Progenitor cell of endocrine pancreas (in vitro differentiated cells): Measurements from ENCODE around the gene STK33. TPM values are rescaled to one million over a fixed set of nuclear protein-coding genes. Genes with fewer than 3 reads are reported as not detected.

Source experiments
- DNase-seq: peaks from one replicate; pipeline ENCODE4 v3.0.0; 2021; ENCODE audit warnings: low spot score; ENCODE audit not compliant: unreplicated experiment
- H3K27ac Mint-ChIP-seq: 2 replicates; pipeline ENCODE4 v1.8.0; 2021; ENCODE audit warnings: mild to moderate bottlenecking, moderate library complexity, mixed read lengths
- H3K27me3 Mint-ChIP-seq: 2 replicates; pipeline ENCODE4 v1.8.0; 2021; ENCODE audit warnings: mixed read lengths
- H3K36me3 Mint-ChIP-seq: 2 replicates; pipeline ENCODE4 v1.8.0; 2022; ENCODE audit warnings: mixed read lengths; ENCODE audit not compliant: insufficient read depth
- H3K4me1 Mint-ChIP-seq: 2 replicates; pipeline ENCODE4 v1.8.0; 2021; ENCODE audit warnings: low read depth, mixed read lengths
- H3K4me3 Mint-ChIP-seq: 2 replicates; pipeline ENCODE4 v1.8.0; 2021; ENCODE audit warnings: low read depth, mild to moderate bottlenecking, moderate library complexity, mixed read lengths
- H3K9me3 Mint-ChIP-seq: 2 replicates; pipeline ENCODE4 v1.8.0; 2021; ENCODE audit warnings: low read depth, mixed read lengths
- total RNA-seq: library from RNA; stranded (reverse); gene quantifications from 2 replicates; pipeline ENCODE4 v1.2.1, GENCODE V29; 2021
- TF ChIP-seq, protein P1 (sequence below): fragments of 200-600 bp; sonication (generic); IDR thresholded peaks from one replicate; pipeline ENCODE4 v1.5.0; 2021; ENCODE audit warnings: antibody characterized with exemption, mild to moderate bottlenecking; ENCODE audit not compliant: unreplicated experiment

STK33 gene
- total RNA-seq, 1 donor from 2014 or later: 23.4 TPM

GRCh38 chr11:8545698-8546366 is 48.2 kb downstream of the STK33 start:
- no peak for DNase-seq
- TF ChIP-seq, protein P1, sequence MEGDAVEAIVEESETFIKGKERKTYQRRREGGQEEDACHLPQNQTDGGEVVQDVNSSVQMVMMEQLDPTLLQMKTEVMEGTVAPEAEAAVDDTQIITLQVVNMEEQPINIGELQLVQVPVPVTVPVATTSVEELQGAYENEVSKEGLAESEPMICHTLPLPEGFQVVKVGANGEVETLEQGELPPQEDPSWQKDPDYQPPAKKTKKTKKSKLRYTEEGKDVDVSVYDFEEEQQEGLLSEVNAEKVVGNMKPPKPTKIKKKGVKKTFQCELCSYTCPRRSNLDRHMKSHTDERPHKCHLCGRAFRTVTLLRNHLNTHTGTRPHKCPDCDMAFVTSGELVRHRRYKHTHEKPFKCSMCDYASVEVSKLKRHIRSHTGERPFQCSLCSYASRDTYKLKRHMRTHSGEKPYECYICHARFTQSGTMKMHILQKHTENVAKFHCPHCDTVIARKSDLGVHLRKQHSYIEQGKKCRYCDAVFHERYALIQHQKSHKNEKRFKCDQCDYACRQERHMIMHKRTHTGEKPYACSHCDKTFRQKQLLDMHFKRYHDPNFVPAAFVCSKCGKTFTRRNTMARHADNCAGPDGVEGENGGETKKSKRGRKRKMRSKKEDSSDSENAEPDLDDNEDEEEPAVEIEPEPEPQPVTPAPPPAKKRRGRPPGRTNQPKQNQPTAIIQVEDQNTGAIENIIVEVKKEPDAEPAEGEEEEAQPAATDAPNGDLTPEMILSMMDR: no peak

GRCh38 chr11:8544807-8545206 is 49.2 kb downstream of the STK33 start:
- H3K27ac Mint-ChIP-seq: no peak overlapping the region
- TF ChIP-seq, protein P1: no peak
- DNase-seq: no peak
- H3K9me3 Mint-ChIP-seq: peaks cover 8% of the 10 kb centered on the region
- no peak overlapping the region for H3K4me3 Mint-ChIP-seq
- H3K36me3 Mint-ChIP-seq: peaks cover 7% of the 10 kb centered on the region
- no peaks in the 10 kb centered on the region for H3K27me3 Mint-ChIP-seq
- H3K4me1 Mint-ChIP-seq: peaks cover 2% of the 10 kb centered on the region

More at GRCh38 chr11:8545698-8546366, 48.2 kb downstream of the STK33 start:
- Mint-ChIP-seq H3K36me3 (peaks cover 7% of the 10 kb centered on the region), H3K27ac (no peak overlapping the region), H3K4me3 (no peak overlapping the region), H3K9me3 (peaks cover 8% of the 10 kb centered on the region), H3K4me1 (peaks cover 2% of the 10 kb centered on the region), H3K27me3 (no peaks in the 10 kb centered on the region)

DNA sequence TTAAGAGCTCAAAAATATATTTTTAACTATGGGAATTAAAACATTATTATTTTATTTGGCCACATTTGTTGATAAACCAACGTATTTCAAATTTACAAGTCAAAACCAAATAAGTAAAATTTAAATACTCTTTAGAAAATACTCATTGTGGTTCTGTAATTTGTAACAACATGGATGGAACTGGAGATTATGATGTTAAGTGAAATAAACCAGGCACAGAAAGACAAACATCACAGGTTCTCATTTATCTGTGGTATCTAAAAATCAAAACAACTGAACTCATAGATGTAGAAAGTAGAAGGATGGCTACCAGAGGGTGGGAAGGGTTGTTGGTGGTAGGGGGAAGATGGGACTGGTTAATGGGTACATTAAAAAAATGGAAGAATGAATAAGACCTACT is 50.8 kb downstream of the STK33 start:
- TF ChIP-seq, protein P1: no peak
- Mint-ChIP-seq H3K27me3 (no peaks in the 10 kb centered on the region), H3K4me1 (peaks cover 2% of the 10 kb centered on the region), H3K4me3 (no peak overlapping the region), H3K27ac (no peak overlapping the region), H3K36me3 (peaks cover 2% of the 10 kb centered on the region), H3K9me3 (peaks cover 3% of the 10 kb centered on the region)
- DNase-seq: no peak

GRCh38 chr11:8541448-8541847 is 52.6 kb downstream of the STK33 start:
- no peak overlapping the region for H3K4me3 Mint-ChIP-seq
- TF ChIP-seq, protein P1: no peak
- peaks cover 2% of the 10 kb centered on the region for H3K4me1 Mint-ChIP-seq
- H3K36me3 Mint-ChIP-seq: no peaks in the 10 kb centered on the region
- no peak for DNase-seq
- H3K9me3 Mint-ChIP-seq: no peaks in the 10 kb centered on the region
- no peaks in the 10 kb centered on the region for H3K27me3 Mint-ChIP-seq
- H3K27ac Mint-ChIP-seq: no peak overlapping the region

GRCh38 chr11:8533332-8533731 is 60.7 kb downstream of the STK33 start:
- H3K27ac Mint-ChIP-seq: peak overlapping the region; percentile 17
- no peak for DNase-seq
- no peaks in the 10 kb centered on the region for H3K36me3 Mint-ChIP-seq
- H3K9me3 Mint-ChIP-seq: no peaks in the 10 kb centered on the region
- no peaks in the 10 kb centered on the region for H3K27me3 Mint-ChIP-seq
- TF ChIP-seq, protein P1: no peak
- H3K4me3 Mint-ChIP-seq: no peak overlapping the region
- H3K4me1 Mint-ChIP-seq: no peaks in the 10 kb centered on the region
